GM18511 (cell line): ENCODE data around the gene NAA10.

Experiments used
- ATAC-seq: cut with Tn5 transposase; IDR thresholded peaks from one replicate; pipeline ENCODE4 v1.9.1; 2021; ENCODE audit warnings: mild to moderate bottlenecking, moderate library complexity; ENCODE audit not compliant: unreplicated experiment

The NAA10 gene

DNA sequence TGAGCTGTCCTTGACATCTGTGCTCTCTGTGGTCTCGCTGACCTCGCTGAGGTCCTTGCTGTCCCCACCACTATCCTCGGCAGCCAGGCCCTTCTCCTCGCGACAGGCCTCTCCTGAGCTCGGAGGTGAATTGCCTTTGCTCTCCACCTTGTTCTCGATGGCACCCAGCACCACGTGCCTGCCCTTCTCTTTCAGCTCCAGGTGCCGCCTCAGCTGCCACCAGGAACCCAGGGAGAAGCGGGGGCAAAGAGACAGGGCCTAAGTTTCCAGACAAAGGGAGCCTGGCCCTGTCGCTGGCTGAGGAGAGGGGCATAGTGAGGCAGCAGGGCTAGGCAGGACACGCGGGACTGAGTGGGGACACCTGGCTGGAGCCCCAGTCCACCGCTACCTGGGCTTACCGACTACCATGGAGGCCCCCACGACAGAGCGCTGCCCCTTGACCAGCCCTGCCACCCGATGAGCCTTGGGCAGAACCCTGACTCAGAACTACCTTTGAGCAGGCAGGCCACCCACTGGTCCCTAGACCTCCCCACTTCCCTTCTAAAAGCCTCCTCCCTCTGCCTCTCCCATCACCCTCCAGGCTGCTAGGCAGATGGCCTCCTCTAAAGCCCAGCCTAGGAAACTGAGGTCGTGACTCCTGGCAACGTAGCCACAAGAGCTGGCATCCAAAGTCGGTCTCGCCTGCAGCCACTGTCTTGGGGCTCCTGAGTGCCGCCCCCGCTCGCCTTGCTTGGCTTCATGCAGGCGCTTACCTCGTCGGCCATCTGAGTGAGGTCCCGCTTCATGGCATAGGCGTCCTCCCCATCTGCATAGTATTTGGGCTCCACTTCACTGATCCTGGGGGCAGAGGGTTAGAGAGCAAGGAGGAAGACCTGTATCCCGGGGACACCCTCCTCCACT, 4.6 kb downstream of the NAA10 start:
- no peak for ATAC-seq

DNA sequence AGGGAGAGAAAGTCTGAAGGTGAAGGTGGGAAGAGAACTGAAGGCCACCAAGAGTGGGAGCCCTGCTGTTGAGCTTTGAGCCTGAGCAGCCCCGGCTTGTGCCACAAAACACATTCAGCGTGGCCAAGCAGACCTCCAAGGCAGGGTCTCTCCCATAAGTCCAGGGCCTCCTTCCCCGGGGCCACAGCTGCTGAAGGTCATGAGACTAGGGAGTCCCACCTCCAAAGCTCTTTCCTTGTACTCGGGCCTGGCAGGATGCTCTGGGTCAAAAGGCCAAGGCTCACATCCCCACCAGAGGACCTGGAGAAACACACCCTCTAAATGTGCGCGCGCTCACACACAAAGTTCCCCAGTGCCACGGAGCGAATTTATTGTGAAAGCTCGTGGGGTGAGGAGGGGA, 5.3 kb downstream of the NAA10 start:
- ATAC-seq, result no peak

DNA sequence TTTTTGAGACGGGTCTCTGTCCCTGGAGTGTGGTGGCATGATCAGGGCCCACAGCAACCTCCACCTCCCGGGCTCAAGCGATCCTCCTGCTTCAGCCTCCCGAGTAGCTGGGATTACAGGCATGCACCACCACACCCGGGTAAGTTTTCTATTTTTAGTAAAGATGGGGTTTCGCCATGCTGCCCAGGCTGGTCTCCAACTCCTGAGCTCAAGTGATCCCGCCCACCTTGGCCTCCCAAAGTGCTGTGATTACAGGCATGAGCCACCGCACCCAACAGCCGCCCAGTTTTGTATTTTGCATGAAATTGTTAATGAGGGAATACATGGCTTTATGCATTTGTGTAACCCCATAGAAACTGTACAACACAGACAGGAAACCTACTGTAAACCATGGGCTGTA, 6.0 kb downstream of the NAA10 start:
- ATAC-seq, result no peak

DNA sequence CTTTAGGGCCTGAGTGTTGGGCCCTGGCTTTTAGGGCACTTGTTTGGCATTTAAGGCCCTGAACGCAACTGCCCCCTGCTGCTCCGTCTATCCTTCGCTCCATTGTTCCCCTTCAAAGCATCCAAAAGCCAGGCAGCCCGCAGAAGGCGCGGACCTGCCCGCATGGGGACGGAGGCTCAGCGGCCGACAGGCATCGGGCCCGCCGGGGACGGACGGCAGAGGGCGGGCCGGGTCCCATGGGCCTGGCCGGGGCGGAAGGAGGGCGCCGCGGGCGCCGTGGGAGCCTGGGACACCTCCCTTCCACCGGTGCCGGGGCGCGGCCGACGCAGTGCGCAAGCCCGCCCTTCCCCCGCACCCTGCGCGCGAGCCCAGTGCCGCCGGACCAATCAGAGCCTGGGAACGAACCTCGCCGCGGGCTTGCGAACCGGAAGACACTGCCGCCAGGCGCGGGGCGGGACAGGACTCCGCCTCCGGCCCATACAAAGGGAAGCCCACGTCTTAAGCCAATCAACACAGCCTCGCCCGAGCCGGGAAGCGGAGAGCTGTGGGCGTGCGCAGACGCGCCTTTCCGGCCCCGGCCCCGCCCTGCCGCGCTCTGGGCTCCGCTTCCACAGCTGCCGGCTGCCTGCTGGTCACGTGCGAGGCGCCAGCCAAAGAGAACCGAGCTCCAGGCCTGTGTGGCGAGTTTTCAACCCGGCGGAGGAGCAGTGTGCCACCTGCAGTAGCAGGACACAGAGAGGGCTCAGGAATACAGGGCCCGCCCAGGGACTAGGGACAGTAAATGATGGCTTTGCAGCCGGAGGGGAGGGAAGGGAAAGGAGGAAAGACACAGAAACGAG, 6.7 kb downstream of the NAA10 start:
- ATAC-seq, result peak; percentile 69

DNA sequence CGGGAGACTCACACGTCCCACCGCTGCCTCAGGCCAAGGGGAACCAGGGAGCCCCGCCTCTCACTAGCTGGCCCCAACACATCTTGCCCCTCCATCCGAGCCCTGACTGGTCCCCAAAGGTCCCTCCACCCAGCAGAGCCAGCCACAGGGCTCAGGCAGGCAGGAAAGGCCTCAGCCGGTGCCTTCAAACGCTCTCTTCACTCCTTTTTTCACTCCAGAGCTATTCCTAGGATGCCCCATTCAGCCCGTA, 7.2 kb downstream of the NAA10 start:
- no peak for ATAC-seq

DNA sequence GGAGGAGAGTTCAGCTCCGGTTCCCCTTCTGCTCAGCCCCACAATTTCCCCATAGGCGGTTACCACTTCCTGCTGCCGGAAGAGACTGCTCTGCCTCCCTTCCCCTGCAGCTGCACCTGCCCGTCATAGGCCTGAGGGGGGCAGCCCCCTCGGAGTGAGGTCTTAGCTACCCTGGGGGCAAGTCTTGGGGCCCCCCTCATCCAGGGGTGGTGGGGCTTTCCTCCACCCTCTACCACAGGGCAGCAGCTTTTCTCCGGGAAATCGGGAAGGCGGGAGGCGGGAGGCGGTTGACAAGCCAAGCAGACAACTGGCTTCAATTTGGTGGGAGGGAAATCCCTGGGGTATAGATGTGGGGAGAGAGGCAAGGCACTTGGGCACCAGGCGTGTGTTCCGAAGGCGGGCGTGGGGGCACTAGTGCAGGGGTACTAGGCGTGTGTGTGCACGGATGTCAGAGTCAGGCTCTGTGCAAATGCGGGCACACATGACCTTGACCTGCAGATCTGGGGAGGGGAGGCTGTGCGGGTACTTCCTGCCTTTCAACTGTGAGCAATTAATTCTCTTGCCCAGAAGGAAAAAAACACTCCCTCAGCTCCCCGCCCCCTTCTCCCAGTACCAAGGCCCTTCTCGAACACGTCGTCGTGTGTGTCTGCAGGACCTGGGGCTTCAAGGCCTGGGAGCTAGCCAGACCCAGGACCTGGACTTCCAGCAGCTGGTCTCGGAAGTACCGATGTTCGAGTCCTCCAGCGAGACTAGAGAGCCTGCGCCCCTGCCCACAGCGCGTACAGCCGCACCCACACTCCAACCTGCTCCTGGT, 7.8 kb downstream of the NAA10 start:
- peak; percentile 49 for ATAC-seq

DNA sequence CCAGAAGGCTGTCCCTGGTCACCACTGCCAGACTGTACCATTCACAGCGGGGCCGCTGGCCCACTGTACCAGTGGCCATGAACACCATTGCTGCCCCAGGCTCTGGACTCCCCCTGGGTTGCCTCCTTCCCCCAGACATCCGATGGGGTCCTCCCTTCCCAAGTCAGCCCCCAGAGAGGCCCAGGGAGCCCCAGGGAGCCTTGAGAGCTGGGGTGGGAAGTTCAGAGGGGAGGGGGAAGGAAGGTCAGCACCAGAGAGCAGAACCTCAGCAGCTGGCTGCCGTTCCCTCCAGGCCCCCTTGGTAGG, 8.3 kb downstream of the NAA10 start:
- ATAC-seq, result no peak

DNA sequence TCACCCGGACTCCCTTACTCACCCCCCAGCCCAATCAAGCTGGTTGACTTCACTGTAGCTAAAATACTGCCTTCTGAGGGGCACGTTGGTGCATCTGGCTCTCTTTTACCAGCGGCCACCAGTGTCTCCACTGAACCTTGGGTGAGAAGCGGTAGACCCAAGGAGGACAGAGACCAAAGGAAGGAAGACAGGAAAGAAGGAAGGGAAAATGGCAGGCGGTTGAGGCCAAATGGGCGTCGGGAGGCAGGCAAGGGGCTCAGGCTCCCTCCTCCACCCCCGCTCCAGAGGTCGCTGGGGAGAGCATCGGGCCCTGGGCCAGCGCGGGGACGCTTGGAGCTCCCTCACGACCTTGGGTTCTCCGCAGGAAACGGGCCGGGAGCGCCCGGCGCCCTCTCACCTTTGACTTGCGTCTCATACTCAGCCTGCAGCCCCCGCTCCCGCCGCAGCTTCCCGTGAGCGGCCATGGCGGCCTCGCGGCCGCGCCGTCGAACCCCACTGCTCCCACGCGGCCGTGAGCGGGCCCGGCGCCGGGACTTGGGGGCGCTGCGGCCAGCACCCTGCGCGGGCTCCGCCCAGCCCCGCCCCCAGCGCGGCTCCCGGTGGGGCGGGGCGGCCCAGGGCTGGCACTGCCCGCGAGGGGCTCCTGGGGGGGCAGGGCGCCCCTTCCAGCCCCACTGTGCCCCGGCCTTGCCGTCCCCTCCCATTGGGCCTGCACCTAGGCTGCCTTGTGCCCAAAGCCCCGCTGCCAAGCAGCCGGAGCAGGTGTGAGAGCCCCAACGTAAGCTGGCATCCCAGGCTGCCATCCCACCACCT, 8.9 kb downstream of the NAA10 start, which contains the start of gene ARHGAP4:
TSS of gene ARHGAP4 (minus strand) at position 526 of the 813 bp plus-strand sequence. CDS start at position 464, 62 bp downstream.
- ATAC-seq, result peak; percentile 18

DNA sequence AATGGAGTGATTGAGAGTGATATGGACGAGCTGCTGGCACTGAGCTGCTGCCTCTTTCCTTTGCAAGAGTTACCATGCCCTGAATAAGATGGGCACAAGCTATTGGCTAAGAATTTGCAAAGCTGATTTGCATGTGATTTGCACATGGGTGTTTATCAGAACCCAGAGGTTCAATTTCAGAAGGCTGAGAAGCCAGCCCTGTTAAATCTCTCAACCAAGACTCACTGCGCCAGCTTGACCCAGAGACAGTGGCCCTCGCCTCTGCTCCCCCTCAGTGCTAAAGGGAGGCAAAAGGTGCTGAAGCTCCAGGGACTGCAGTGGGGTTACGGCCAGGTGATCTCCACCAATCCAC, 9.5 kb downstream of the NAA10 start:
- no peak for ATAC-seq

DNA sequence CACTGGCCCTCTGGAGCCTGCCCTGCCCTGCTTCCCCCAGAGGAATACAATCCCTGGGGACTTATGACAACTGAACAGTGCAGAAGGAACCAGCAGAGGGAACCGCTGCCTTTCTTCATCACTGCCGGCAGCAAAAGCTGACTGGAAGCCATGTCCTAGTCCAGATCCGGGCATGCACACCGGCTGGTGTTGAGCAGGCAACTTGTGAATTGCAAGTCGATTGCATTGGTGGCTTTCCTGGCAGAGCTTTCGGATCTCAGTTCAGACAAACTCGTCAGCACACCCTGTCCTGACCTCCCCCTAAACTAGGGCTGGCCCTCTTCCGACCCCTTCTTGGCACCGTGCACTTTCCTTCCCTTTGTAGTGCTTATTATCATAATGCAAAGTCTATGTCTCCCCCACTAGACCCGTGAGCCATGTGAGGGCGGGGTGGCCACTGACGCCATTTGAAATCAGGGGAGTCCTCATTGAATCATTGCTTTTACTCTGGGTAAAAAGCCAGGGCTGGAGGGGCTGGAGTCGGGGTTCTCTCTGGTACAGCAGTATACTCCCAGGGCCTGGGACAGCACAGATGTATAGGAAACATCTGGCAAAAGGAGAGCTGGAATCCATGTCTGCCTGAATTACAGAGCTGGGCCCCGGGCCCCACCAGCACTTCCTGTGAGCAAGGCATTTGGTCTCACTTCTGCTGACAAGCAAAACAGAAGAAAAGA, 10.5 kb downstream of the NAA10 start:
- ATAC-seq, result no peak

DNA sequence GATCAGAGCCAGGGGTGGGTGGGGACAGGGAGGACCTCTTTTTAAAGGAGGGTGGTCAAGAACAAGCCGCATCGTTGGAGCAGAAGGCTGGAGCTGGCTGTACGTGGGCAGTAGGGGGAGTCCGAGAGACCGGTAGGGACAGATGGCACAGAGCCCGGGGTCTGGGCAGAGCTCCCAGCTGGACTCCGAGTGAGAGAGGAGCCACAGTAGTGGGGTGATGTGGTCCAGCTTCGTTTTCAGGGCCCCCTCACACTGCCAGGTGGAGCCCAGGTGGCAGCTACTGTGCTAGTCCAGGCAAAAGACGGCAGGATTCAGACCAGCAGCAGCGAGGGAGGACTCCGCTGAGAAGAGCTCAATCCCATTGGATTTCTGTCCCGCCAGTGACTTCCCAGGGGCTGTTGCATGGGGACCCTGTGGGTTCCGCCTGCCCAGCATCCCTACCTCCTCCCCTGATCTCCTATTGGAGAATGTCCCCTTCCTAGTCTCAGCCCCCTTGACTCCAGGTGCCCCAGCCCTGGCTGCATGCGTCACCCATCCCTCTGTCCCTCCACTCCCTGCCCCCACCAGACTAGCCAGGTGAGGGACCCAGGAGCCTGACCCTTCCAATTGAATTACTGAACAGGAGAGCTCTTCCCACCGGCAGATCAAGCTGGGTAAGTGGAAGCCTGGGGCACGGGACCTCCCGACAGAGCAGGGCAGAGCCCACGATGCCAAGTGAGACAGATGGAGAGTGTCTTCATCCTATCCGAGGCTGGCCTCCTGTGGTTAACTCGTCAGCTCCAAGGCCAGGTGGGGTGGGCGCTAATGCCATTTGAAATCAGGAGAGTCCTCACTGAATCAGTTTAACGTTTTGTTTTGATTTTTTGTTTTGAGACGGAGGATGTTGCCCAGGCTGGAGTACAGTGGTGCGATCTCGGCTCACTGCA, 11.6 kb downstream of the NAA10 start:
- no peak for ATAC-seq

DNA sequence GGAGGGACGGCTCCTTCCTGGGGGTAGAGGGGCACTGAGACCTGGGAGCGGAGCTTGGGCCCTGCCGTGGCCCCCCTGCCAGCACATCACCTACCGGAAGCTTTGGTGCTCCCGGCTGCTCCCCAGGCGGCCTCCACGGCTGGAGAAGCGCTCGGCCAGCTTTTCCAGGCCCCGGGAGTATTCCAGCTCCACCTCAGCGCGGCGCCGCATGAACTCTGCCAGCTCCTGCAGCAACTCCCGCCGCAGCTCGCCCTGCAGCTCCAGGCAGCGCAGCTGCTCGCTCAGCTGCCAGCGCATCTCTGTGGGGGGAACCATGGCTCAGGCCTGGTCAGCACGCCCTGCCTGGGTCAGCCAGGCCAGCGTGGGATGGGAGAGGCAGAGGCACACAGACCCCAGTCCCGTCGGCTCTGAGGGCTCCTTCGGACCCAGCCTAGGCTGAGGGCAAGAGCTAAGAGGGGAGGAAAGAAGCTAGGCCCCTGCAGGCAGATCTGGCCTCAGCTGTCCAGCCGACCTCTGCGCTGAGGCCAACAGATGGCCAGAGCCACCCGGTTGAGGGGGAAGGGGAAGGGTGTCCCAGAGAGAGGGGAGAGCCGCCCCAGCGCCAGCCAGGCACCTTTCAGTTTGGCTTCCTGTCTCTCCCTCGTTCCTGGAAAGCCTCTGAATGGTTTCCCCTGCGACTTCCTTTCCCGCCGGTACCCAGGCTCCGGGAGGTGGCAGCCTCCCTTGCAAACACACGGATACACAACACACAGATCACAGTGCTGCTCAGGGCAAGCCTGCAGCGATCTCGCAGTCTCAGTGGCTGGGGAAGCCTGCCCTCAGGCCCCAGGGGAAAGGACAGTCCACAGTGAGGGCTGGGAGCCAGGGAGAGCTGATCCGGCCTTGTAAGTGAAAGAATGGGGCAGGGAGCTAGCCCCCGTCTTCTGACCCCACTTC, 13.1 kb downstream of the NAA10 start:
- ATAC-seq, result no peak

DNA sequence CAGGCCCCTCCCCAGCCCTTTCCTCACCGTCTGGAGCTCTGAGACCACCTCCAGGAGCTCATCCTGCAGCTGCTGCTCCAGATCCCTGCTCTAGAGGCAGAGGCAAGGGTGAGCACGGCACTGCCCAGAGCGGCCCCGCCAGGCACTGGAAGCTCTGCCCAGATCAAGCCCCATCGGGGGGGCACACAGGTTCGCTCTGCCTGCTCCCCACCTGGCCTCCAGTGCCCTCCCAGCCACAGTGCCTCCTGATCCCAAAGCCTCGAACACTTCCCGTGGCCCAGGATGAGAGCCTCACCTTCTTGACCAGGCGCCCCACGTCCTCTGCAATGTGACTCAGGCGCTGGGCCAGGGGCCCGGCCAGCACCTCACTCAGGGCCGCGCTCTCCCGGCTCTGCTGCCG, 13.8 kb downstream of the NAA10 start:
- no peak for ATAC-seq

DNA sequence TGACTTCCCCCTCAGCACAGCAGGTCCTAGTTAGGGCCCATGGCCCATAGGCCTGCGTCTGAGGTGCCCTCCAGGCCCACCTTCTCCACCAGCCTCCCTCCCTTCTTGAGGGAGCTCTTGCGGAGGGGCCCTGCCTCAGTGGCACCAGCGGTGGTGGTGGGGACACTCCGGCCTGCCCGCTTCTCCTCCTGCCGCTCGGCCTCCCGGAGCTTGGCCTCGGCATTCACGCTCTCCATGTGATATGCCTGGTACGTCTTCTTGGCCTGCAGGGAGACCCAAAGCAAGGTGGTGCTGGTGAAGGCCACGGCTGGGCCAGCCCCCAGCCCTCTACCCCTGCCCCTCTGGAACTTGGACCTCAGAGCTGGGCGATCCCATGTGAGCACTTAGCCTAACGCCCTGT, 14.3 kb downstream of the NAA10 start:
- no peak for ATAC-seq

DNA sequence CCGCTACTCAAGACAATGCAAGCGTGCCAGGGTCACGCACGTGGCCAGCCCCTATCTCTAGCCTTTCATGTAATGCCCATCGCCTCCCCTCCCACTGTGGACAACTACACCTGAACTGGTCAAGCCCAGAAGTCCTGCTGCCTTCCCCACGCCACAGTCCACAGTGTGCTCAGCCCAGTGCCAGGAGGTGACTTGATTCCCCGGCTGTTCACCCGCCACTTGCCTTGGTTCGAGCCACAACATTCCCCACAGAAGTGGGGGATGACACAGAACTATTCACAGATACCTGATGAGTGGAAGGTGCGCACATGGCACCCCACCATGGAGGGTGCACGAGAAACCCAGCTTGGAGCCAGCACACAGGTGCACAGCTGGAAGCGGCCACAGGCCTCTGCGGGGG, 15.6 kb downstream of the NAA10 start:
- ATAC-seq, result no peak

DNA sequence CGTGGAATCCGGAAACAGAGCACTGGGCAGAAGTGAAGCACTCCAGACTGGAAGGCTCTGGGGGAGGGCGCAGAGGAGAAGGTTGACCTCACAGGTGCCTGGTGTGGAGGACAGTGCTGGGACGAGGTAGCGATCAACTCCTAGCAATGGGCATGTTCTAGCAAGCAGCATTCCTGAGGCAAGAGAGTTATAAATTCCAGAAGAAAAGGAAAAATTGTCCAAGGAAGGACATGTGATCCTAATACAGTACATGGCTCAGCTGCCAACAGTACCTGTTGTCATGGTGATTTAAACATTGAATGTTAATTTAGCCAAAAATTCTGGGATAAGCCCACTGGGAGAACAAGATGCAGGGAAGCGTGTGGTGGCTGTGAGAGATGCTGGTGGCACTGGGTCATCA, 17.0 kb downstream of the NAA10 start:
- no peak for ATAC-seq

DNA sequence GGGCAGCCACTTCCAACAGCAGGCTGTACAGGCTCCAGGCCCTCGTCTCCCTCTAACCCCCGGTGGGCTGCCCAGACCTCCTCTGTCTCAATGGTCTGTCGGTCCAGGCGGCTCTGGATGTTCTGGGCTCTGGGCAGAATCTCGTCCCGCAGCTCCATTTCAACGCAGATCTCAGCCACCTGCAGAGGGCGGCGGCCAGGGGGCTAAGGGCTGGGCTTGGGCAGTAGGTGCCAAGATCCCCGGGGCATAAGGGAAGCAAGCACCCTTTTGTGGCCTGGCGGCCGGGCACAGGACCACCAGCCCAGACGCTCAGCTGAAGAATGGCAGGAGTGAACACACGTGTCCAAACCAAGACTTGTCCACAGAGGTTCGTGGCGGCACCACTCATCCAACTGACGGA, 21.1 kb downstream of the NAA10 start:
- no peak for ATAC-seq

DNA sequence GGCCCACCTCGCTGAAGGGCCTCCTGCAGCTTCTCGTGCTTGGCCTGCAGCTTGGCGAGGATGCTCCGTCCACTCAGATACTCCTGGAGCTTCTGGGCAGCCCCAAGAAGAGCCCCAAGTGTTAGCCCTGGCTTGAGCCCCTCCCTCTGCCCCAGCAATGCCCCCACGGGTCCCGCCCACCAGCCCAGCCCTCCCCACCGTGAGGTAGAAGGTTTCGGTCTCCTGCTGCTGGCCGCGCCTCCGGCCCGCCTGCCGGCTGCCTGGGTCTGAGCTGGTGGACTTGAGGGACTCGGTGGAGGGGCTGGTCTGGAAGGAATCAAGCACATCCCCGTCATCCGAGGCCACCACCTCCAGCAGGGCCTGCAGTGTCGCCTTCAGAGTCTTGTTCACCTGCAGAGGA, 21.6 kb downstream of the NAA10 start:
- ATAC-seq, result no peak
